Fibroblast of villous mesenchyme (primary cell): Measurements from ENCODE around the gene PDLIM5. TPM values are rescaled to one million over a fixed set of nuclear protein-coding genes. Genes with fewer than 3 reads are reported as not detected.

Source experiments
- DNase-seq: peaks from one replicate; pipeline ENCODE4 v3.0.0-alpha.2; 2010; ENCODE audit warnings: low read depth
- H3K4me3 ChIP-seq: 2 replicates; pipeline ENCODE4 v1.5.1; 2011; ENCODE audit warnings: low read depth, mild to moderate bottlenecking, low read length
- total RNA-seq: library from RNA; depleted of rRNA; stranded (reverse); fragments of >200 nt; gene quantifications from 2 replicates; pipeline ENCODE4 v1.2.3, GENCODE V29; 2012
- TF ChIP-seq, protein P1 (sequence below): IDR thresholded peaks from 2 replicates; pipeline ENCODE4 v1.5.1; 2012; ENCODE audit warnings: low read depth, mild to moderate bottlenecking, low read length; ENCODE audit not compliant: insufficient read depth

Gene PDLIM5
- total RNA-seq, 1 donor = 370 TPM

DNA sequence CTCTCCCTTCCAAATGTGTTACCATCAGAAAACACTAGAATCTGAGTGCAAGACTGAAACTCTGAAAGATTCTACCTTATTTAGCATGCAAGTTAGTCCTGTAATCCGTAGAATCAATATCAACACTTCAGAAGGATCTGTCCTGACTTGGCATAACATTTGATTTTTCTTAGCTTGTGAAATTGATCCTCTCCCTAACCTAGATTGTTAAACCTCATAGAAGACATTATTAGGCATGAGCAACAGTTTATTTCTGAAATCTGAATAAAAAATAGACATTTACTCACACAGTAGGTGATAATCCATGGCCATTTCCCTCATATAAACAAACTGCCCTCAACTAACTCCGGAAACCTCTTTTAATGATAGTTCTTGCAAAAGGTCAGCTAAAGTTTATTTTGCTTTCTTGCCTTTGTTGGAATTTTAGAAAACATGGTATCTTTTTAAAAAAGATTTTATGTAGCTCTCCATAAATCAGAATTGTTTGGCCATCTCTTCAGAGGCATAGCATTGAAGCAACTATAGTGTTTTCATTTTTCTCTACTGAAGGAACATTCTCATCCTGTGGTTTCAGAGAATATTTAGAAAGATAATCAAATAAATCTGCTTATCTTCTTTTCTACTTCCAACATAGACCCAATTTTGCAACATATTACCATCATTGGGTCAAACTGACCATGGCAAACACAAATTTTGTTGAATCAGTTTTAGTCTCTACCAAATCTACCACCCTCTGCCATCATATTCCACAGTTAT lies 38.5 kb upstream of the PDLIM5 start:
- peak; percentile 93 for DNase-seq
- H3K4me3 ChIP-seq = no peak overlapping the region
- TF ChIP-seq, protein P1, sequence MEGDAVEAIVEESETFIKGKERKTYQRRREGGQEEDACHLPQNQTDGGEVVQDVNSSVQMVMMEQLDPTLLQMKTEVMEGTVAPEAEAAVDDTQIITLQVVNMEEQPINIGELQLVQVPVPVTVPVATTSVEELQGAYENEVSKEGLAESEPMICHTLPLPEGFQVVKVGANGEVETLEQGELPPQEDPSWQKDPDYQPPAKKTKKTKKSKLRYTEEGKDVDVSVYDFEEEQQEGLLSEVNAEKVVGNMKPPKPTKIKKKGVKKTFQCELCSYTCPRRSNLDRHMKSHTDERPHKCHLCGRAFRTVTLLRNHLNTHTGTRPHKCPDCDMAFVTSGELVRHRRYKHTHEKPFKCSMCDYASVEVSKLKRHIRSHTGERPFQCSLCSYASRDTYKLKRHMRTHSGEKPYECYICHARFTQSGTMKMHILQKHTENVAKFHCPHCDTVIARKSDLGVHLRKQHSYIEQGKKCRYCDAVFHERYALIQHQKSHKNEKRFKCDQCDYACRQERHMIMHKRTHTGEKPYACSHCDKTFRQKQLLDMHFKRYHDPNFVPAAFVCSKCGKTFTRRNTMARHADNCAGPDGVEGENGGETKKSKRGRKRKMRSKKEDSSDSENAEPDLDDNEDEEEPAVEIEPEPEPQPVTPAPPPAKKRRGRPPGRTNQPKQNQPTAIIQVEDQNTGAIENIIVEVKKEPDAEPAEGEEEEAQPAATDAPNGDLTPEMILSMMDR = no peak

DNA sequence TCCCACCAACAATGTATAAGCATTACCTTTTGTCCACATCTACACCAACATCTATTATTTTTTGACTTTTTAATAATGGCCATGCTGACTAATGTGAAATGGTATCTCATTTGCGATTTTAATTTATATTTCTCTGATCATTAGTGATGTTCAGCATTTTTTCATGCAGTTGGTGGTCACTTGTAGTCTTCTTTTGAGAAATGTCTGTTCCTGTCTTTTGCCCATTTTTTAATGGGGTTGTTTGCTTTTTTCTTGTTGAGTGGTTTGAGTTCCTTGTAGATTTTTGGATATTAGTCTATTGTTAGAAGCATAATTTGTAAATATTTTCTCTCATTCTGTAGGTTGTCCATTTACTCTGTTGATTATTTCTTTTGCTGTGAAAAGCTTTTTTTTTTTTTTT lies 36.8 kb upstream of the PDLIM5 start:
- H3K4me3 ChIP-seq = no peak overlapping the region
- no peak for DNase-seq
- TF ChIP-seq, protein P1 = no peak

DNA sequence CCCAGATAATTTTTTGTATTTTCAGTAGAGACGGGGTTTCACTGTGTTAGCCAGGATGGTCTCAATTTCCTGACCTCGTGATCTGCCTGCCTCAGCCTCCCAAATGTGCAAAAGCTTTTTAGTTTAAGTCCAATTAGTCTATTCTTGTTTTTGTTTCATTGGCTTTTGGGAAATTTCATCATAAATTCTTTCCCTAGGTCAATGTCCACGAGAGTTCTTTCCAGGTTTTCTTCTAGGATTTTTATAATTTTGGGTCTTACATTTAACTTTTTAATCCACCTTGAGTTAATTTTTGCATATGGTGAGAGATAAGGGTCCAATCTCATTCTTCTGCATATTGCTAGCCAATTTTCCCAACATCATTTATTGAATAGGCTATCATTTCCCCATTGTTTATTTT lies 36.3 kb upstream of the PDLIM5 start:
- TF ChIP-seq, protein P1 = no peak
- H3K4me3 ChIP-seq = no peak overlapping the region
- no peak for DNase-seq

DNA sequence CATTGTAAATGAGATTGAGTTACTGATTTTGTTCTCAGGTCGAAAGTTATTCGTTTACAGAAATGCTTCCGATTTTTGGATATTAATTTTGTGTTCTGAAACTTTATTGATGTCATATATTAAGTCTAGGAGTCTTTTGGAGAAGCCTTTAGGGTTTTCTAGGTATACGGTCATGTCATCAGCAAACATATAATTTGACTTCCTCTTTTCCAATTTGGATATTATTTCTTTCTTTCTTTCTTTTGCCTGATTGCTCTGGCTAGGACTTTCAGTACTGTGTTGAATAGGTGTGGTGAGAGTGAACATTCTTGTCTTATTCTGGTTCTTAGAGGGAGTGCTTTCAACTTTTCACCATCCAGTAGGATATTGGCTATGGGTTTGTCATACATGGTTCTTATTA lies 35.4 kb upstream of the PDLIM5 start:
- TF ChIP-seq, protein P1 = no peak
- H3K4me3 ChIP-seq = no peak overlapping the region
- no peak for DNase-seq

DNA sequence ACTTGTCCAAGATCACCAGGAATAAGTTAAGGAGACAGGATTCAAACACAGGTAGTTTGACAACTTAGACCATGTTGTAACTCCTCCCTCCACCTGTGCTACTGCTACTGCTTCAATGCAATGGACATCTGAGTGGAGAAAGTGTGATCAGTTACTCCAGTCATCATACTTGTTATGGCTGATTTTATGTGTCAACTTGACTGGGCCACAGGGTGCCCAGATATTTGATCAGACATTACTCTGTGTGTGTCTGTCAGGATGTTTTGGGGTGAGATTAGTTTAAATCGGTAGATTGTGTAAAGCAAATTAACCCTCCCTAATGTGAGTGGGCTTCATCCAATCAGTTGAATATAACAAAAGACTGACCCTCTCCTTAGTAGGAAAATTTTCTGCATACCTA lies 34.8 kb upstream of the PDLIM5 start:
- DNase-seq = no peak
- H3K4me3 ChIP-seq = no peak overlapping the region
- TF ChIP-seq, protein P1 = no peak

DNA sequence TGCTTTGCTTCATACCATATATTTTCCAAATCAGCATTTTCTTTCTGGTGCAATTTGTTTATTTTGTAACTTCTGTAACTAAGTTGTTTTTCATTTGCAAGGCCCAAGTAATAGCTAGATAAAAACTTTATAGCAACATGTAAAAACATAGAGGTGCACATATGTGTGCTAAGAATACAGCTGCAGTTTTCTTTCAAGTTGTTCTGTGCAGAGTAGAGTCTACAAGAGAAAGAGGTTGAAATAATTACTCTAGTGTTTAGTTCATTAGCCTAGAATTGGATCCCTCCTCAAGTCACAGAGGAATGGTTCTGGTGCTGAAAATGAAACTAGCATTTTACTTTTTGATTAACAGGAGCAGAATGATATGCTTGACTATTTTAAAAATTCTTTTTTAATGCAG lies 32.2 kb upstream of the PDLIM5 start:
- no peak overlapping the region for H3K4me3 ChIP-seq
- no peak for DNase-seq
- TF ChIP-seq, protein P1 = no peak

DNA sequence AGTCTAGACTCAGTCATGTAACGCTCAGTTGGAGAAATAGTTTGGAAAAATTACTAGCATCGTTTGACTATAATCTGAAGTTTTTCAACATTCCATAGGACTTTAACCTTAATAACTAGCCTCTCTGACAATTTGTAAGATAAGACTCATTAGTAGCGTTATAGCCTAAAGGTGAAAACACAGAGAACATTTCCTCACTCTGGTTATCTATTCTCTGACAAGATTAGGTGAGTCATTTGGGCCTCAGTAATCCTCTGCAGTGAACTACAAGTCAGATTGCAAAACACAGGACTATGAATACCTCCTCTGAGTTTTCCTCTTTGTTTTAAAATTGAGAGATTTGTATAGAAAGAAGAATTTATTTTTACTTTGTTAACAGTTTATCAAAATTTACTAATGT lies 31.8 kb upstream of the PDLIM5 start:
- no peak overlapping the region for H3K4me3 ChIP-seq
- TF ChIP-seq, protein P1 = no peak
- peak; percentile 90 for DNase-seq
